H1 (cell line): ENCODE data around the gene LRRC74B. TPM values are rescaled to one million over a fixed set of nuclear protein-coding genes. Genes with fewer than 3 reads are reported as not detected.

Experiments used
- CTCF ChIA-PET: fragments of 300-600 bp; sonication (Branson Sonifier 250); formaldehyde crosslinking; loops from one replicate; lab custom pipeline; 2021; ENCODE audit not compliant: partially characterized antibody; lab: Charles Lee
- POLR2A ChIA-PET: fragments of 300-600 bp; sonication (Branson Sonifier 250); formaldehyde crosslinking; loops from one replicate; lab custom pipeline; 2021; ENCODE audit warnings: inconsistent platforms; ENCODE audit not compliant: partially characterized antibody; lab: Charles Lee
- DNase-seq, 2 experiments: peaks; one replicate each; pipeline versions ENCODE4 v3.0.0 to v3.0.0-alpha.2; 2010 to 2022; ENCODE audit warnings: low spot score in 2 of 2, low read depth in 1 of 2, mixed read lengths in 1 of 2
- FAIRE-seq: peaks from 2 replicates; lab custom pipeline; 2011; peaks lifted over from hg19 to GRCh38; lab: Jason Lieb, UNC
- H2AFZ ChIP-seq: 2 replicates; pipeline ENCODE4 v1.8.1; 2012; ENCODE audit warnings: low read length, inconsistent platforms
- H2AK5ac ChIP-seq: 2 replicates; pipeline ENCODE4 v1.6.1; 2013; ENCODE audit warnings: low read depth, low read length
- H2BK120ac ChIP-seq: replicated peaks from 2 replicates; pipeline ENCODE3; 2013; ENCODE audit warnings: low read depth, low read length, inconsistent platforms
- H2BK12ac ChIP-seq: 2 replicates; pipeline ENCODE4 v1.6.1; 2013; ENCODE audit warnings: low read depth, low read length
- H2BK15ac ChIP-seq: 2 replicates; pipeline ENCODE4 v1.6.1; 2013; ENCODE audit warnings: low read length
- H2BK20ac ChIP-seq: 2 replicates; pipeline ENCODE4 v1.6.1; 2013; ENCODE audit warnings: low read length
- H2BK5ac ChIP-seq: 2 replicates; pipeline ENCODE4 v1.6.1; 2013; ENCODE audit warnings: low read depth, low read length
- H3K14ac ChIP-seq: 2 replicates; pipeline ENCODE4 v1.6.1; 2013; ENCODE audit warnings: inconsistent platforms; ENCODE audit not compliant: insufficient read length
- H3K18ac ChIP-seq: 2 replicates; pipeline ENCODE4 v1.6.1; 2013; ENCODE audit warnings: low read length; ENCODE audit errors: extremely low read depth
- H3K23ac ChIP-seq: 2 replicates; pipeline ENCODE4 v1.6.1; 2013; ENCODE audit warnings: inconsistent platforms; ENCODE audit not compliant: insufficient read length
- H3K23me2 ChIP-seq: 2 replicates; pipeline ENCODE4 v1.6.1; 2013; ENCODE audit warnings: low read depth, low read length
- H3K27ac ChIP-seq: 2 replicates; pipeline ENCODE4 v1.6.1; 2011; ENCODE audit warnings: low read depth, low read length, inconsistent platforms
- H3K27me3 ChIP-seq, 4 experiments: replicated peaks in 1 of 4; 1 replicate in 1 of 4; 2 replicates in 3 of 4; pipeline versions ENCODE4 v1.6.1 to v1.8.1; 2011 to 2013; ENCODE audit warnings: low read length in 3 of 4, mild to moderate bottlenecking in 3 of 4, inconsistent platforms in 2 of 4, mixed read lengths in 2 of 4, moderate library complexity in 1 of 4; ENCODE audit not compliant: control insufficient read depth in 3 of 4, insufficient read depth in 3 of 4; ENCODE audit errors: extremely low read depth in 1 of 4
- H3K36me3 ChIP-seq, 4 experiments: 2 replicates each; pipeline versions ENCODE4 v1.6.1 to v1.8.1; 2011 to 2013; ENCODE audit warnings: mild to moderate bottlenecking in 4 of 4, low read length in 3 of 4, moderate library complexity in 2 of 4, control low read depth in 1 of 4, inconsistent platforms in 1 of 4; ENCODE audit not compliant: insufficient read depth in 4 of 4, control insufficient read depth in 2 of 4
- H3K4ac ChIP-seq: replicated peaks from 2 replicates; pipeline ENCODE3; 2013; ENCODE audit warnings: low read length, low read depth, mixed read lengths, inconsistent platforms; ENCODE audit not compliant: insufficient read length
- H3K4me1 ChIP-seq, 4 experiments: replicated peaks in 1 of 4; 1 replicate in 1 of 4; 2 replicates in 3 of 4; pipeline versions ENCODE4 v1.6.1 to v1.8.1; 2011 to 2013; ENCODE audit warnings: low read length in 3 of 4, inconsistent platforms in 2 of 4, mixed read lengths in 1 of 4; ENCODE audit not compliant: insufficient read depth in 4 of 4, control insufficient read depth in 3 of 4
- H3K4me2 ChIP-seq, 2 experiments: 2 replicates each; pipeline versions ENCODE4 v1.6.1 to v1.8.1; 2011 to 2013; ENCODE audit warnings: low read depth in 2 of 2, low read length in 2 of 2, control low read depth in 1 of 2, inconsistent platforms in 1 of 2, mild to moderate bottlenecking in 1 of 2; ENCODE audit not compliant: insufficient read depth in 1 of 2
- H3K4me3 ChIP-seq, 4 experiments: fragments of 200-600, 300-600 bp in 1 of 4; sonication (generic), shearing (Covaris generic), sonication (Bioruptor Twin) in 1 of 4; 2 replicates each; pipeline versions ENCODE4 v1.5.1 to v1.8.1; 2011 to 2016; ENCODE audit warnings: low read length in 4 of 4, low read depth in 3 of 4, control low read depth in 2 of 4, inconsistent platforms in 2 of 4, mild to moderate bottlenecking in 2 of 4, mixed read lengths in 1 of 4, moderate library complexity in 1 of 4; ENCODE audit not compliant: insufficient read depth in 2 of 4; ENCODE audit errors: extremely low read depth in 1 of 4
- H3K56ac ChIP-seq: replicated peaks from 2 replicates; pipeline ENCODE3; 2013; ENCODE audit warnings: low read depth, mild to moderate bottlenecking, mixed read lengths, low read length, inconsistent platforms; ENCODE audit not compliant: insufficient read length
- H3K79me1 ChIP-seq: 2 replicates; pipeline ENCODE4 v1.6.1; 2013; ENCODE audit warnings: low read depth, low read length, control low read depth
- H3K79me2 ChIP-seq, 2 experiments: 2 replicates each; pipeline versions ENCODE4 v1.6.1 to v1.8.1; 2012 to 2013; ENCODE audit warnings: low read length in 2 of 2, mild to moderate bottlenecking in 2 of 2, inconsistent platforms in 1 of 2; ENCODE audit not compliant: insufficient read depth in 2 of 2, control insufficient read depth in 1 of 2
- H3K9ac ChIP-seq, 4 experiments: replicated peaks in 1 of 4; 1 replicate in 1 of 4; 2 replicates in 3 of 4; pipeline versions ENCODE4 v1.6.1 to v1.8.1; 2011 to 2013; ENCODE audit warnings: low read depth in 3 of 4, low read length in 3 of 4, control low read depth in 2 of 4, mild to moderate bottlenecking in 2 of 4, moderate library complexity in 2 of 4, inconsistent platforms in 1 of 4; ENCODE audit errors: extremely low read depth in 1 of 4
- H3K9me3 ChIP-seq, 2 experiments: 2 replicates each; pipeline versions ENCODE4 v1.6.1 to v1.8.1; 2012 to 2013; ENCODE audit warnings: mild to moderate bottlenecking in 2 of 2, moderate library complexity in 2 of 2, control low read depth in 1 of 2, inconsistent platforms in 1 of 2, low read depth in 1 of 2, low read length in 1 of 2, mixed read lengths in 1 of 2; ENCODE audit not compliant: insufficient read depth in 2 of 2
- H4K20me1 ChIP-seq, 2 experiments: replicated peaks in 1 of 2; 2 replicates each; pipeline versions ENCODE3 to v1.8.1; 2011 to 2013; ENCODE audit warnings: inconsistent platforms in 2 of 2, low read length in 2 of 2, mild to moderate bottlenecking in 1 of 2; ENCODE audit not compliant: insufficient read depth in 2 of 2, control insufficient read depth in 1 of 2
- H4K5ac ChIP-seq: 2 replicates; pipeline ENCODE4 v1.6.1; 2013; ENCODE audit warnings: low read length, low read depth, mixed read lengths, inconsistent platforms; ENCODE audit not compliant: insufficient read length
- H4K8ac ChIP-seq: 2 replicates; pipeline ENCODE4 v1.8.0; 2013; ENCODE audit warnings: mild to moderate bottlenecking, moderate library complexity, low read length, inconsistent platforms; ENCODE audit not compliant: insufficient read depth; ENCODE audit errors: extremely low read depth
- H4K91ac ChIP-seq: replicated peaks from 2 replicates; pipeline ENCODE3; 2013; ENCODE audit warnings: low read length, mixed read lengths, inconsistent platforms; ENCODE audit not compliant: insufficient read length
- CEBPB ChIP-seq: IDR thresholded peaks from 2 replicates; pipeline ENCODE4 v1.6.1; 2012; ENCODE audit warnings: low read depth, low read length
- JUN ChIP-seq: IDR thresholded peaks from 2 replicates; pipeline ENCODE4 v1.6.1; 2011; ENCODE audit warnings: low read depth, mild to moderate bottlenecking, improper control_type of control experiment, low read length
- JUND ChIP-seq: IDR thresholded peaks from 2 replicates; pipeline ENCODE4 v1.6.1; 2011; ENCODE audit warnings: mild to moderate bottlenecking, improper control_type of control experiment, low read length
- KDM1A ChIP-seq: fragments of 200-600, 300-600 bp; sonication (generic); IDR thresholded peaks from 2 replicates; pipeline ENCODE4 v1.7.1; 2016; ENCODE audit warnings: mild to moderate bottlenecking, low read length, borderline replicate concordance
- NANOG ChIP-seq: IDR thresholded peaks from 2 replicates; pipeline ENCODE4 v1.6.1; 2011; ENCODE audit warnings: low read length, low read depth, mild to moderate bottlenecking, inconsistent platforms; ENCODE audit not compliant: insufficient read depth, poor library complexity, severe bottlenecking
- NRF1 ChIP-seq: IDR thresholded peaks from 2 replicates; pipeline ENCODE4 v1.6.1; 2011; ENCODE audit warnings: mild to moderate bottlenecking, low read depth, low read length, improper control_type of control experiment
- RBBP5 ChIP-seq: IDR thresholded peaks from 2 replicates; pipeline ENCODE4 v1.7.1; 2012; ENCODE audit warnings: low read depth, mild to moderate bottlenecking, inconsistent platforms, low read length, moderate library complexity, borderline replicate concordance
- SP4 ChIP-seq: IDR thresholded peaks from 2 replicates; pipeline ENCODE4 v1.6.1; 2012; ENCODE audit warnings: low read length, inconsistent platforms
- TAF7 ChIP-seq: optimal IDR thresholded peaks from 2 replicates; pipeline ENCODE3; 2011; ENCODE audit warnings: low read depth, mild to moderate bottlenecking, inconsistent platforms, low read length, moderate library complexity, borderline replicate concordance
- TEAD4 ChIP-seq: IDR thresholded peaks from 2 replicates; pipeline ENCODE4 v1.6.1; 2012; ENCODE audit warnings: low read depth, low read length, inconsistent platforms, mixed read lengths
- USF2 ChIP-seq: IDR thresholded peaks from 2 replicates; pipeline ENCODE4 v1.6.1; 2011; ENCODE audit warnings: low read length, improper control_type of control experiment
- WGBS, 2 experiments: shearing (Covaris generic) in 1 of 2; methylation state at CpG; one replicate each; pipeline versions ENCODE4 v1.1.6 to v1.1.7; 2013 to 2015; ENCODE audit warnings: low lambda C conversion rate in 2 of 2, mixed read lengths in 2 of 2, inconsistent platforms in 1 of 2, low coverage in 1 of 2, missing lambda C conversion rate in 1 of 2; ENCODE audit not compliant: insufficient replicate concordance in 2 of 2, insufficient coverage in 1 of 2, insufficient read length in 1 of 2; ENCODE audit errors: extremely low coverage in 1 of 2, missing lambda C conversion rate in 1 of 2; 5-methylcytosine and 5-hydroxymethylcytosine counted together
- polyA plus RNA-seq, 7 experiments: library from polyadenylated mRNA; depleted of rRNA in 3 of 7; stranded (reverse) in 5 of 7; unstranded in 2 of 7; fragments of >200 nt in 5 of 7; fragments of 200-250 nt in 2 of 7; gene quantifications; 1 replicate in 5 of 7; 2 replicates in 1 of 7; 4 replicates in 1 of 7; pipeline versions ENCODE4 v1.2.1 to v1.2.3, GENCODE V29; 2011 to 2013; ENCODE audit warnings: missing spikeins in 2 of 7, mixed read lengths in 2 of 7
- total RNA-seq: library from RNA; stranded (reverse); fragmentation: NEBNext Ultra II Directional; extraction: Animal tissue kit (Norgen Biotek cat#: 25700); gene quantifications from 2 replicates; pipeline ENCODE4 v1.2.1, GENCODE V29; 2021

The LRRC74B gene
- total and polyA plus RNA-seq, 2 of the 8 experiments (the other 6 are each of a cell fraction or from before 2014, with no cell fraction given): not detected

- Histone ChIP-seq H4K5ac (no peak overlapping the region), H3K56ac (no peak overlapping the region), H3K4me2 (no peak overlapping the region), H3K27me3 (peaks cover 0 to 2% (median 0%) of the 10 kb centered on the region in 4 experiments; a peak in 1 of 7 replicates), H3K9ac (no peak overlapping the region), H2AK5ac (no peak overlapping the region), H3K14ac (no peak overlapping the region), H2BK5ac (no peak overlapping the region), H3K4me3 (no peak overlapping the region), H3K18ac (no peak overlapping the region), H4K91ac (no peak overlapping the region), H3K9me3 (no peaks in the 10 kb centered on the region), H4K8ac (no peak overlapping the region), H3K79me1 (no peaks in the 10 kb centered on the region), H3K4me1 (no peaks in the 10 kb centered on the region; a peak in 1 of 7 replicates), H2AFZ (no peak overlapping the region), H3K23me2 (no peaks in the 10 kb centered on the region), H4K20me1 (no peaks in the 10 kb centered on the region), H2BK120ac (no peak overlapping the region), H2BK20ac (no peak overlapping the region), H3K36me3 (no peaks in the 10 kb centered on the region), H3K23ac (no peak overlapping the region), H2BK15ac (no peak overlapping the region), H2BK12ac (no peak overlapping the region), H3K79me2 (no peaks in the 10 kb centered on the region), H3K27ac (no peak overlapping the region), H3K4ac (no peak overlapping the region)
- no peak for DNase-seq
- POLR2A ChIA-PET: no interaction called here
- 93% methylated on average over 12 of the region's 12 CpGs; no CpG with 5 or more reads in 1 of the 2 experiments for WGBS, 2 experiments
- CTCF ChIA-PET: interaction anchor here (1.4 to 1.9 kb wide), 4 partner anchors 12 to 182 kb away, joined by 4 to 7 read pairs (median 4); no protein-coding TSS in a partner anchor
- FAIRE-seq: no peak
- TF ChIP-seq NRF1: no peak
- TF ChIP-seq NANOG: no peak
- TF ChIP-seq KDM1A: no peak
- TF ChIP-seq CEBPB: no peak
- TF ChIP-seq SP4: no peak
- TF ChIP-seq USF2: no peak
- no peak for TF ChIP-seq RBBP5
- no peak for TF ChIP-seq JUND
- TF ChIP-seq TAF7: no peak
- TF ChIP-seq JUN: no peak
- TF ChIP-seq TEAD4: no peak
Observed at GRCh38 chr22:21067901-21068680, 22.3 kb downstream of the LRRC74B start.
